GM18499 (cell line): ENCODE results near the gene NADK2.
"Not testable (repeated sequence)": the region's sequence is repeated elsewhere in the genome, so short reads cannot be mapped to it uniquely, and the experiment has no call there.

ENCODE experiments used
- ATAC-seq: cut with Tn5 transposase; IDR thresholded peaks from one replicate; pipeline ENCODE4 v1.9.1; 2021; ENCODE audit warnings: moderate number of reproducible peaks; ENCODE audit not compliant: insufficient read depth, unreplicated experiment

NADK2 gene, protein sequence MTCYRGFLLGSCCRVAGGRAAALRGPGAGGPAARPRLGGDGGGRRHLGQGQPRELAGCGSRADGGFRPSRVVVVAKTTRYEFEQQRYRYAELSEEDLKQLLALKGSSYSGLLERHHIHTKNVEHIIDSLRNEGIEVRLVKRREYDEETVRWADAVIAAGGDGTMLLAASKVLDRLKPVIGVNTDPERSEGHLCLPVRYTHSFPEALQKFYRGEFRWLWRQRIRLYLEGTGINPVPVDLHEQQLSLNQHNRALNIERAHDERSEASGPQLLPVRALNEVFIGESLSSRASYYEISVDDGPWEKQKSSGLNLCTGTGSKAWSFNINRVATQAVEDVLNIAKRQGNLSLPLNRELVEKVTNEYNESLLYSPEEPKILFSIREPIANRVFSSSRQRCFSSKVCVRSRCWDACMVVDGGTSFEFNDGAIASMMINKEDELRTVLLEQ

DNA sequence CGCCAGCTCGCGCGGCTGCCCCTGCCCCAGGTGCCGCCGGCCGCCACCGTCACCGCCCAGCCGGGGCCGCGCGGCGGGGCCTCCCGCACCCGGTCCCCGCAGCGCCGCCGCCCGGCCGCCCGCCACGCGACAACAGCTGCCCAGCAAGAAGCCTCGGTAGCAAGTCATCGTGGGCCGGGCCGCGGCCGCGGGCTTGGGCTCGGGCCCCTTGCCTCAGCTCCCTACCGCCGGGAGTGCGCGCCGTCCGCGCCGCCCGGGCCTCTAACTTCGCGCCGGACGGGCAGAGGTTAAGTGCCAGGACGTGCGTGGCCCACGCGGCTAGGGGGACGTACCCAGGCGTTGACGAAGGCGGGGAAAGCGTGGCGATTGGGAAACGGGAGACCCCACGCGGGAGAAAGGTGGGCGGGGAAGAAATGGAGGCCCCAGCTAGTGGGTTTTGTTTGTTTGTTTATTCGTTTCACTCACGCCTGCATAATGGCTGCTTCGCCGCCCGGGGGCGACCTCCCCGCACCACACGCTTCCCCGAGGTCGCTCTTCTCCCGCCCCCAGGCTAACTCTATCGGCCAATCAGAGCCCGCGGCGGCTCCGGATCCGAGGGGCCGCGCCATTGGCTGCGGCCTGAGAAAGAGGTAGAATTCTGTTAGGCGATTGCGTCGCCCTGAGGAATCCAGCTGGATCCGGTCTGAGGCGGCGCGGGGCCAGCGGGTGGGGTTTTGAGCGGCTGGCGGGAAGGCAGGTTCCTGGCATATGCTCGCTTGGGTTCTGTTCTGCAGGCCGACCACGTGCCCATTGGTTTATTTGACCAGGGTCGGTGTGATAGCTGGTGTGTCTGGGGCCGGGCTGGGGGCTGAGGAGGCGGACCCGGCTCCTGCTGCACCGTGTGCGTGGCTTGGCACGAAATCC lies at the start of gene NADK2:
Gene NADK2, minus strand, starts transcription at position 295 of the 903 bp plus-strand sequence. Its CDS starts 127 bp downstream, at position 168.
- peak; percentile 85 for ATAC-seq

DNA sequence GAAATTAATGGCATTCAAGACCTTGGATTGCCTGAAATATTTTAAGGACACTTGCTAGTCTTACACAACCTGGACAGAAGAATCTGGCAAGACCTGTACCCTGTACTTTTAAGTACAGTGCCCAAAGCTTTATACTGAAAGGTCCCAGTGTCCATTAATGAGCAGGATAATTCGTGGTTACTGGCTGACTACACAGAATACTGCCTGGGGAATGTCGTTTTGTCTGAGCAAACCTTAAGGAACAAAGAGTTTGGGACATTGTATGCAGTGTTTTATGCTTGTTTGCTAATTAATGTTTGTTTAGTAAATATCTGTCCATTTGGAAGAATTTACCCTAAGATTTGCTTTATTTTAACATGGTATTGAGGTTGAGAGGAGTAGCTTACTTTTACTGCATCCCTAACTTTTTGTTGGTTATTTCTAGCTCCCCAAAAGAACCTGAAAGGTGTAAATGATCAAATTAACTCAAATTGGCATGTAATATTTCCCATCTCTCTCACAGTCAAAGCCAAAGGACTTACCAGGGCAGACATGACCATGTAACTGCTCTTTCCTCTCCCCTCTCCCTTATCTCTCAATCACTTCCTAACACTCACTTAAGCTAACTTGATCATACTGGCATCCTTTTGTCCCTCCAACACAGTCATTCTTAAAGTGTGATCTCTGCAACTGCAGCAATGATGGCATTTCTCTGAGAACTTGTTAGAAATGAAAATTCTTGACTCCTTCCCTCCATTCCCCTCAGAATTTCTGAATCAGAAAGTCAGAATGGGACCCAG lies 44.3 kb upstream of the NADK2 start:
- no peak for ATAC-seq

DNA sequence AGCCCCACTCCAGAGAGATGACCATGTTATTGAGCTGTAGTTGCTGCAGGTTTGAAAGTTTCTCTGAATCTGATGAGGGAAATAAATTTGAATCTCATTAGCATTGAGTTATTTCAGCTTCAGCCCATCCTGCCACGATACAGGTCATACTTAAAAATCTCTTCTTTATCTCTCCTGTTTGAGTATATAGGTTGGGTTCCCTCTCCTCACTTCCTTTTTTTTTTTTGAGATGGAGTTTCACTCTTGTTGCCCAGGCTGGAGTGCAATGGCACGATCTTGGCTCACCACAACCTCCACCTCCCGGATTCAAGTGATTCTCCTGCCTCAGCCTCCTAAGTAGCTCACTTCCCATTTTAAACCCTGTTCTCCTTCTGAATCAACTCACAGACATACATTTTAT lies 42.0 kb upstream of the NADK2 start:
- not testable (repeated sequence) for ATAC-seq

DNA sequence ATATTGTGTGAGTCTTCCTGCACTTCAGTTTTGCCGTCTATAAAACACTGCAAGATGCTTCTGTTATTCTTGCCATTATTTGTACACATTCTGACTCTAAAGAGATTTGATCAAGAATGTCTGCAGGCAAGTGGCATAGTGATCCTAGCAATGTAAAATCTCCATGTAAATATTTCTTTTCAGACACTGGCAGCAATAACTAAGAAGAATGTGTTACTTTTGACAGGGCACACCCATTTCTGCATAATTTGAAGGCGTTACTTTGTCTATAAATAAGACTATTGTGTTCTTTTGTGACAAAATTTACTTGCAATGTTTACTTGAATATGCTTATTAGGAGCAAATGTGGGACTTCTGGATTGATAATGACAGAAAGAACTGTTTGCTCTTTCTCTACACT lies 39.9 kb upstream of the NADK2 start:
- no peak for ATAC-seq

DNA sequence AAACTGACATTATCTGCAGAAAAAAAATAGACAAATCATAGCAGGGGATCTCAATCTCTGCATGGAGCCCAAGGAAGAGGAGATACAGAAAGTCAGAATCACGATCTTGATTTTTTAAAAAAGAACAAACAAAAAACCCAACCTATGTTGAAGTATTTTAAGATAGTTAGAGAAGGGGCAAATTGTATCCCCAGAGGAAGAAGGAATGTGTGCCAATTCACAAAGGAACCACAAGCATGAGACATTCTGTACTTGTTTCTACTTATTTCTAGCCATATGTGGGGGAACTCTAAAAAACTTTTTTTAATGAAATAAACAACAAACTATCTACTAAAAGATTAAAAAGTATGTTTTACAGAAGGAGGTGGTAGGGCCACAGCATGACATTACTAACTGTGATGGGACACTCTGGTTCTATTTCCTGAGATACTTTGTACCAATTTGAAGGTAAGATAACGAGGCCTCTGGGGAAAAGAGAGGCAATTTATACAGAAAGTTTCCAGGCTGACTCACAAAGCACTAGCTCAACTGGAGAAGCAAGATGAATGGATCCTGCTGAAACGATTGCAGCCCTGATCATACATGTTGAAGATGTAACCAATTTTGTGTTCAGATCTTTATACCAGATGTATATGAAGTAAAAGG lies 37.5 kb upstream of the NADK2 start:
- ATAC-seq: no peak

DNA sequence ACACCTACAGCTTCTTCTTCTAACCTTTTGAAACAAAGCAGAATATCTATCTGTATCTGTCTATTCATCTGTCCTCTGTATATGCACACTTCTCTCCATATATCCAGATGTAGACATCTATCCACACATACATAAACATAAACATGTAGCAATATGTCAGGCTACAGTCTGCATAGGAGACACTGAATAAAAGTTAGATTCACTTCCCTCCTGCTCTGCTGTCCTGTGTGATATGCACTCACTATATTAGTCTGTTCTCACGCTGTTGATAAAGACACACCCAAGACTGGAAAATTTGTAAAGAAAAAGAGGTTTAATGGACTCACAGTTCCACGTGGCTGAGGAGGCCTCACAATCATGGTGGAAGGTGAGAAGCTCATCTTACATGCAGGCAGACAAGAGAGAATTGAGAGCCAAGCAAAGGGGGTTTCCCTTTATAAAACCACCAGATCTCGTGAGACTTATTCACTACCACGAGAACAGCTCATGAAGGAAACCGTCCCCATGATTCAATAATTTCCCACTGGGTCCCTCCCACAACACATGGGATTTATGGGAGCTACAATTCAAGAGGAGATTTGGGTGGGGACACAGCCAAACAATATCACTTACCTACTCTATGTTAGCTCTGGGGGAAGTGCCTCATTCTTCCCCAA lies 35.9 kb upstream of the NADK2 start:
- no peak for ATAC-seq

DNA sequence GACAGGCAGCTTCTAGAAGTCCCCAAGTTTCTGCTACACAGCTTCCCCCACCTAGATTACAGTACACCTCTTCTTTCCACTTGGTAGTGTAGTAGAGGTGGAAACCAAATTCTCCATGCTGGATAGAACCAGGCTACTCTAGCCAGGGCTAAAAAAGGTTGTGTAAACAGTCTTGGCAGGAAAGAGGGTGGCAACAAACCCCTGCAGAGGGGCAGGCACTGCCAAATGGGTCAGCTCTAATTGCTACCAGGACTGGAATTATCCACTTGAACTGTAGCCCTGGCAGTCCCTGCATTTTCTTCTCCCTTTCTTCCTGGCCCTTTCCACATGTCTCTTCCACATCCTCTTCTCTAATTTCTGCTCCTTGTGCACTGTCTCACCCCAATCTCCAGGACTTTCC lies 35.1 kb upstream of the NADK2 start:
- no peak for ATAC-seq

DNA sequence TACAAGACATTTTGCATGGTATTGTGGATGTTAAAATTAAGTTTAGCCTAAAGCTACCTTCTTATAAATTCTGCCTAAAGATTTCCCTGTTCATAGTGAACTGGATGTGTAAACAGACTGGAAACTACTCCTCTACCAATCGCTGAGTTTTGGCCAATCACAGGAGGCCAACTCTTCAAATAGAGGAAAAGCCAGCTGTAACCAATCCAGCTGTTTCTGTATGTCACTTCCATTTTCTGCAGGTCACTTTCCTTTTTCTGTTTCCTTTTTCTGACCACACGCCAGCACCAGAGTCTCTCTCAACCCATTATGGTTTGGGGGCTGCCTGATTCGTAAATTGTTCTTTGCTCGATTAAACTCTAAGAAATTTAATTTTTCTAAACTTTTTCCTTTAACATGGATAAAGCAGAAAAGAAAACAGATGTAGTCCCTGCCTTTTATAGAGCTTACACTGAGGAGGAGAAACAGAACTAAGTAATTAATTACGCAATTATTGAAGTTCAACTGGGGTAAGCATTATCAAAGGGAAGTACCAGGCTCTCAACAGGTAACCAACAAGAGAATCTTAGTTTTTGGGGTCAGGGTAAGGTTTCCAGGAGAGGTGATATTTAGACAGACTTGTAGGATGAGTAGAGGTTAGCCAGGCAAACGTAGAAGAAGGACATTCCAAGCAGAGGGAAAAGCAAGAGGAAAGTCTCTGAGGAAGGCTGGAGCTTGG lies 32.2 kb upstream of the NADK2 start:
- no peak for ATAC-seq

DNA sequence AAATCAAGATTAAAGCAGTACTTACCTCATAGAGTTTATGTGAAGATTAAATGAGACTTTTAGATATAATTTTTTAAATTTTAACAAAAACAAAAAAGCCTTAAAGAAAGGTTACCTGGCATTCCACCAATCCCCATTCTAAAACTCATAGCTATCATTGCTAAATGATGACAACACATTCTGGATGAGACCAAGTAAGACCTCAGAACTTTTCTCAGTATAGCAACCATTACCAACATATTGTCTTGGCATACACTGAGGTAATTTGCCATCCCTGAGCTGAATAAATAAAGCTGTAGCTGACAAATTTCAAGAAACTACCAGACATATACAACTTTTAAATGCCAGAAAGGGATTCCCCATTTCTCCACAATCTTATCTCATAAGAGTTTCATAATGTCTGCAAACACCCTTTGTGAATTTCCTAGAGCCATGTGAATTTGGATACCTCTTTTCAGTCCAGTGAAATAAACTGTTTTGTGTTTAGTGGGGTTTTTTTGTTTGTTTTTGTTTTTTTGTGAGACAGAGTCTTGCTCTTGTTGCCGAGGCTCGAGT lies 30.5 kb upstream of the NADK2 start:
- ATAC-seq: no peak

DNA sequence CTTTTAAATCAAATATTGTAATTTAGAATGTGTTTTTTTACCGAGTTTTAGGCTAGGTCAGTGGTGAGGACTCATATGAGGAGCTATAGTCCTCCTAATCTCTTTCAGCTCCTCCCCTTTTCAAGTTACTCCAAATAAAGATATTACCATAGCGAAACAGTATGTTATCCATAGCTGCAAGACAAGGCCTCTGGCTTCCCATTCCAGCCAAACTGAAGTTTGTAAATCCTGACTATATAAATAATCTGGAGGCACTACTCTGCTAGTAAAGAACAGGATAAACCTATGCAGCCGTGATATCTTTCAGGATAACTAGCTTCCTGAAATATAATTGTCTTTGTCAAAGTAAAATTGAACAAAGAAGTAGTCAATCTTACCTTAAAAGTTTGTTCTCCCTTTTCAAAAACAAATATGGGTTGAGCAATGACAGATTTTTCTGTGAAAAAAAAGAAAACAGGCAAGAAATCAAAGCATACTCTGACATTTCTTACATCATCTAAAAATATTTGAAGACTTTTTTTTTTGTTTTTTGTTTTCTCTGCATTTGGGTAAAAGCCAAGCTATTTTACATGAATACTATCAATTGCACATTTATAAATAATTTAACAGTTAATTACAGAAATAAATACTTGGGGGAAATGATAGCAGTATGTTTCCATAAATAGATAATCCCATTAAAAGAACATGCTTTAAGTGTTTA lies 29.3 kb upstream of the NADK2 start:
- ATAC-seq: no peak

DNA sequence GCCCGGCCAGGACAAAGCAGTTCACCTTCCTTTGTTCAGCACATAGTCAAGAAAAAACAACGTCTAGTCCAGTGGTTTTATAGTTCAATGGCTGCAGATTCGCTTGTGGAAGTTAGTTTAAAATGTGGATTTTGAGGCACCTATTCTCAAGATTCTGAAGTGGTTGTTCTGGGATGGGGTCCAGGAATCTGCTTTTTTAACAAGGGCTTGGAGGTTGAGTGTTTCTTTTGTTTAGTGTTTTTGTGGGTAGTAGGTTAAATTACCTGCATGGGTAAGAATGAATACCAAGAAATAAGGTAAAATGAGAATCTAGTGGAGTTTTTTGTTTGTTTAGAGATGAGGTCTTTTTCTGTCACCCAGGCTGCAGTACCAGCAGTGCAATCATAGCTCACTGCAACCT lies 28.4 kb upstream of the NADK2 start:
- no peak for ATAC-seq

DNA sequence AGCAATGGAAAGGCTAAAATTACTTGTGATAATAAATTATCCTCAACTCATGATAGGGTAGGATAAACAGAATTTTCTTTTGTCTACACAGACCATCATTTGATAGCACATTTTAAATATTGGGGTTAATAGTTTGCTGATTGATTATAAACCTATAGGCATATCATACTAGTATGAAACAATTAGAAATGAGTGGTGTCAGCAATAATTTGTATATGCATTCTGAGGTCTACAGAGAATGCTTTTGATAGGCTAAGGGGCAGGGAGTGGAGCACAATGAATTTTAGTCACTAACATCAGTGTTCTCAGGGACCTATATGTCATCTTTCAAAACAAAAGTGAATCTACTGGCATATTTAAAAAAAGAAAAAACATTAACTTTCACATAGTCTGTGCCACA lies 27.8 kb upstream of the NADK2 start:
- ATAC-seq: no peak

DNA sequence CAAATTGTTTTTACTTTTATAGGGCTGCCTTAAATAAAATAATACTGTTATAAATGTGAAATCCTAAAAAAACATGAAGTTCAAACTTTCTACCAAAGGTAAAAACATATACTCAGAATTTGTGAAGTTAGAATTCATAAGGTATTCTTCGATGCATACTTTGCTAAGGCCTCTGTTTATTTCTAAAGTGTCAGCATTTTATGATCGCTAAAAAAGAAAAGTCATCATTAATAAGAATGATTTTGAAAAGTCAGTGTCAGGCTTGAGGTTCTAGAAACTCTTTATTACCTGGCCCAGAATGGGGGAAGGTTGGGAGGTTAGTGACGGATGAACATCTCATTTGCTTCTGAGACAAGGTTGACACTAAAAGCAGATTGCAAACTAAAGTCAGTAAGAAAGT lies 26.2 kb upstream of the NADK2 start:
- no peak for ATAC-seq

DNA sequence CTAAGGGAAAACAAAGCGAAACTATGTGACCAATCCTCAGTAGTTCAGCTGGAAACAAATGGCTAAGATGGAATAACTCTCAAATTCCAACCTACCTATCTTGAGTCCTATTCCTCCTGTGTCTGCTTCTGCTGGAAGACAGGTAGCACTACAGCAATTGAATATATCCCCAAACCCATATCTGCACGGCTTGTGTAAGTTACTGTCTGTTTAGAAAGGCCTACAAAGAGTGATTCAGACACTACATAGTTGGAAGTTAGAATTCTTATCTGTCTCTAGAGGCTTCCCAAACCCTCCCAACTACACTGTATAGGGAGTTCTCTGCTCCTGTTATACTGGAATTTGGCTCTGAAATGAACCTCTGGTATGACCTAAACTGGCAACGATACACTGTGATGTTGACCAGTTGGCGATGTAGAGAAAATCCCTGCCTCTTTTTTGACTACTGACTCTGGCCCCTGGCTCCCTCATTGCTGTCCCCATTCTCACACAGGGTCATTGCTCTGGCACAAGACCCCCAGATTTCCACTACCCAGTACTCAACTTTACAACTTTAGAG lies 22.6 kb upstream of the NADK2 start:
- no peak for ATAC-seq

DNA sequence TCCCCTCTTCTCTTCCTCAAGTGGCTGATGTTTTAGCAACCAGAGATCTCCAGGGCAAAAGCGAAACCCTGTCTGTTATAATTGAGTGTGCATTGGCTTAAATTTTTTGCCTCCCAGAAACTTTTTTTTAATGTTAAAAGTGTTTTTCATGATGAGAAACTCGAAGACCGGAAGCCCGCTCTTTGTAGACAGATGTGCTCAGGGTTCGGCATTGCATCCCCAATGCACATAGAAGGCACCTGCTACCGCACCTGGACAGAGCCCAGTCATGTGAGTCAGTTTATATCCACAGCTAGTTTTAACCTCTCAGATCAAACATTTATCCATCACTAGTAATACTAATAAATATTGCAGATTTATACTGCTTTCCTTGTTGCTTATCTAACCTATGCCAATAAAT lies 19.5 kb upstream of the NADK2 start:
- no peak for ATAC-seq

DNA sequence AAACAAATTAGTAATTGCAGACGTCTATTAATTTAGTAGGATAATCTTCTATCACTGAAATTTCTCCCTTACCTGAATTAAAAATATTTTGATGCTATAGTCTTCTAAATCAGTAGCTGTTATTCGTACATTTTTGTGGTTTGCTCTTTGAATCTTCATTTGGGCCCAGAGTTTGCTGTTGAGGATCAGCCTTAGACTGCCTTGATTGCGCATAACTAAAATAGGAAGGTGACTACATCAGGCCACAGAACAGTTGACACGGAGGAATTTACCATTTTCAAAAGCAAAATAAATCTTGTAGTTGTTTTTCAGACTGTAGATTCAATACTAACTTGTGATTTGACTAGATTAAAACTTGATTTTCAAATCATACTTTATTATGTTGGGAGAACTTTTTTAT lies 11.8 kb upstream of the NADK2 start:
- no peak for ATAC-seq

DNA sequence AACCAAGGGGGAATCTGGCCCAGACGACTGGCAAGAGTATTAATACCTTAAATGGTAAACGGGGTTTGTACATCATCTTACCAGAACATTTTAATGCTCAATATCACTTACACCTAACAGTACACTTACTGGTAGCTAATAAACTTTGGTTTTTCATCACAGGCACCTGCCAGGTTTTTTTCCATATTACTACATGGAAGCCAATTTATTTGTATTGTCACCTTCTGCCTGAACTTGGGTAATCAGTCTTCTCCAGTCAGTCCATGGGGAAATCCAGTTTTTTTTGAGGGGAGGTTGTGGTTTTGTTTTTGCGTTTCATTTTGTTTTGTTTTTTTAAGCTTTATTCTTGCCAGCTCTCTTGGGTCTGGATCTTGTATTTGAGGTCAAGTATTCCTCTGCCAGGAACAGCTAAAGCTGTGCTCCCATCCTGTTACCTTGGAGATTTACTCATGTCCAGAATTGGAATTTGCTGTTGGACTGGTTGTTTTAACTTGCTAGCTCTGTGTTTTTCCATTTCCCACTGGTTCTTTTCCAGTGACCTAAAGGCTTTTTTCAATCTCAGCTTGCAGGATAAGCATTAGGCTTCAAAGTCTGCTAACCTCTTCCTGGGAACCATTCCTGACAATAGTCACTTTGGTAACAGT lies 11.1 kb upstream of the NADK2 start:
- no peak for ATAC-seq
